ENCODE data around the gene KLHL18. TPM values are rescaled to one million over a fixed set of nuclear protein-coding genes. Genes with fewer than 3 reads are reported as not detected.
A peak's percentile ranks its signal among the peaks of the same experiment; 100 is the strongest.

Gene KLHL18
- total and polyA plus RNA-seq, 3 donors from 2014 or later: 17.6 to 26.2 (median 24.7) TPM

DNA sequence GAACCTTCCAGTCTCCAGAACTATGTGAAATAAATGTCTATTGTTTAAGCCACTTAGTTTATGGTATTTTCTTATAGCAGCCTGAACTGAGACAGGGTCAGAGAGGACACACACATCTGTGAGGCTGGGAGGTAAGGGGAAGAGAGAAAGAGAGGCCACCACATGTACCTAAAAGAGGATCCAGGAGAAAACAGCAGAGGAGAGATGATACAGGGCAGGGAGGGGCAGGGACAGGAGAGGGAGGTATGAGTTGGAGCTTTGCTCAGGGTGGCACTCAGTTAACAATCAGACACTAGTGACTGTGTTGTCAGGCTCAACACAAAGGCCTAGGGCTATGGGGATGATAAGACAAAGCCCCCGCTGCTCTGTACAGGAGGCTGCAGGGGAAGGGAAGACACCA is 17.7 kb upstream of the KLHL18 start:
- no peaks in the 10 kb centered on the region for H3K27me3 ChIP-seq
- no peak overlapping the region for H3K4me3 ChIP-seq
- H3K27ac ChIP-seq: no peak overlapping the region
- H3K9me3 ChIP-seq: no peaks in the 10 kb centered on the region
- no peaks in the 10 kb centered on the region for H3K4me1 ChIP-seq
- WGBS, 2 donors: 93 to 100% methylated on average over 1 of the region's 1 CpG
- intact Hi-C loops (cut with DNase I; ENCODE audit: low total_unique reads): no loop called here
- TF ChIP-seq, protein P1, sequence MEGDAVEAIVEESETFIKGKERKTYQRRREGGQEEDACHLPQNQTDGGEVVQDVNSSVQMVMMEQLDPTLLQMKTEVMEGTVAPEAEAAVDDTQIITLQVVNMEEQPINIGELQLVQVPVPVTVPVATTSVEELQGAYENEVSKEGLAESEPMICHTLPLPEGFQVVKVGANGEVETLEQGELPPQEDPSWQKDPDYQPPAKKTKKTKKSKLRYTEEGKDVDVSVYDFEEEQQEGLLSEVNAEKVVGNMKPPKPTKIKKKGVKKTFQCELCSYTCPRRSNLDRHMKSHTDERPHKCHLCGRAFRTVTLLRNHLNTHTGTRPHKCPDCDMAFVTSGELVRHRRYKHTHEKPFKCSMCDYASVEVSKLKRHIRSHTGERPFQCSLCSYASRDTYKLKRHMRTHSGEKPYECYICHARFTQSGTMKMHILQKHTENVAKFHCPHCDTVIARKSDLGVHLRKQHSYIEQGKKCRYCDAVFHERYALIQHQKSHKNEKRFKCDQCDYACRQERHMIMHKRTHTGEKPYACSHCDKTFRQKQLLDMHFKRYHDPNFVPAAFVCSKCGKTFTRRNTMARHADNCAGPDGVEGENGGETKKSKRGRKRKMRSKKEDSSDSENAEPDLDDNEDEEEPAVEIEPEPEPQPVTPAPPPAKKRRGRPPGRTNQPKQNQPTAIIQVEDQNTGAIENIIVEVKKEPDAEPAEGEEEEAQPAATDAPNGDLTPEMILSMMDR (IDR thresholded peaks at IDR 0.05): no peak
- TF ChIP-seq POLR2A (IDR thresholded peaks at IDR 0.05): no peak
- DNase-seq: no peak
- H3K36me3 ChIP-seq (ENCODE audit: low read depth, missing control alignments): no peaks in the 10 kb centered on the region

GRCh38 chr3:47265725-47266428 is 16.9 kb upstream of the KLHL18 start:
- Histone ChIP-seq H3K4me1 (no peaks in the 10 kb centered on the region), H3K36me3 (ENCODE audit: low read depth, missing control alignments) (no peaks in the 10 kb centered on the region), H3K9me3 (no peaks in the 10 kb centered on the region), H3K27me3 (no peaks in the 10 kb centered on the region), H3K4me3 (no peak overlapping the region), H3K27ac (no peak overlapping the region)
- intact Hi-C loops (cut with DNase I; ENCODE audit: low total_unique reads): no loop called here
- TF ChIP-seq POLR2A (IDR thresholded peaks at IDR 0.05): no peak
- TF ChIP-seq, protein P1 (IDR thresholded peaks at IDR 0.05): no peak
- DNase-seq: no peak
- WGBS, 2 donors: 75 to 90% methylated on average over 6 to 10 of the region's 10 CpGs

GRCh38 chr3:47266709-47267489 is 15.8 kb upstream of the KLHL18 start:
- no peak overlapping the region for H3K4me3 ChIP-seq
- WGBS, 2 donors: 70 to 74% methylated on average over 11 of the region's 11 CpGs
- H3K27me3 ChIP-seq: no peaks in the 10 kb centered on the region
- no peak overlapping the region for H3K27ac ChIP-seq
- peak; percentile 47 for DNase-seq
- no peaks in the 10 kb centered on the region for H3K9me3 ChIP-seq
- TF ChIP-seq, protein P1 (IDR thresholded peaks at IDR 0.05): no peak
- no peak for TF ChIP-seq POLR2A (IDR thresholded peaks at IDR 0.05)
- H3K36me3 ChIP-seq (ENCODE audit: low read depth, missing control alignments): no peaks in the 10 kb centered on the region
- no peaks in the 10 kb centered on the region for H3K4me1 ChIP-seq
- intact Hi-C loops (cut with DNase I; ENCODE audit: low total_unique reads): no loop called here

DNA sequence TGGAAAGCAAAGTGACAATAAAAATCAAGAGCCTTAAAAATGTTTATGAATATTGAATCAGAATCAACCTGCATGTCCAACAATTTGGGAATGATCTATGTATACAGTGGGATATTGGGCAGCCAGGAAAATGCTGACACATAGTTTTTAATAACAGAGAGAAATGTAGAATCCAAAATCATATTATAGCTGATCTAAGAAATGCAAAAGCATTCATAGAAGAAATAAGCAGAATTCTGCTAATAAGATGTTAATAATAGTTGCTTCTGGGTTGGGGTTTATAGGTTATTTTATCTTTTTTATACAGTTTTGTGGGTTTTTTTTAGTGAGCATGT is 15.3 kb upstream of the KLHL18 start:
- no peaks in the 10 kb centered on the region for H3K9me3 ChIP-seq
- TF ChIP-seq, protein P1 (IDR thresholded peaks at IDR 0.05): no peak
- no peak for TF ChIP-seq POLR2A (IDR thresholded peaks at IDR 0.05)
- no peak for DNase-seq
- no peak overlapping the region for H3K4me3 ChIP-seq
- H3K27me3 ChIP-seq: no peaks in the 10 kb centered on the region
- no peak overlapping the region for H3K27ac ChIP-seq
- no peaks in the 10 kb centered on the region for H3K36me3 ChIP-seq (ENCODE audit: low read depth, missing control alignments)
- H3K4me1 ChIP-seq: no peaks in the 10 kb centered on the region
- intact Hi-C loops (cut with DNase I; ENCODE audit: low total_unique reads): no loop called here
